K562 (cell line): Measurements from ENCODE around the gene NKX1-2.

Experiments used
- ZNF407 ChIP-seq: fragments of 450-650 bp; IDR thresholded peaks from 2 replicates; pipeline ENCODE4 v1.6.1; 2016; ENCODE audit warnings: low read depth
- TF ChIP-seq, protein P1 (sequence below): sonication (generic); formaldehyde crosslinking; IDR thresholded peaks from 2 replicates; pipeline ENCODE4 v1.8.1; 2022; ENCODE audit warnings: missing genetic modification reagents

DNA sequence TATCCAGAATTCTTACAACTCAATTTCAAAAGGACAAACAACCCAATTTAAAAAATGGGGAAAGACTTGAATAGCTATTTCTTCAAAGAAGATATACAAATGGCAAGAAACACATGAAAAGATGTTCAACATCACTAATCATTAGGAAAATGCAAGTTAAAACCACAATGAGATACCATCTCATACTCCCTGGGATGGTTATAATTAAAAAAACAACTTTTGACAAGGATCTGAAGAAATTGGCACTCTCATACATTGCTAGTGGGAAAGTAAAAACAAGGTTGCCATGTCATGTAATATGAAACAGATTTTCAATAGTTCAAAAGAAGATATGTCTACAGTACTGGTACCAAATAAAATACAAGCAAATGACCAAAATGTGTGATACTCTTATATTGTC is 40.1 kb downstream of the NKX1-2 start:
- TF ChIP-seq ZNF407 = no peak
- TF ChIP-seq, protein P1, sequence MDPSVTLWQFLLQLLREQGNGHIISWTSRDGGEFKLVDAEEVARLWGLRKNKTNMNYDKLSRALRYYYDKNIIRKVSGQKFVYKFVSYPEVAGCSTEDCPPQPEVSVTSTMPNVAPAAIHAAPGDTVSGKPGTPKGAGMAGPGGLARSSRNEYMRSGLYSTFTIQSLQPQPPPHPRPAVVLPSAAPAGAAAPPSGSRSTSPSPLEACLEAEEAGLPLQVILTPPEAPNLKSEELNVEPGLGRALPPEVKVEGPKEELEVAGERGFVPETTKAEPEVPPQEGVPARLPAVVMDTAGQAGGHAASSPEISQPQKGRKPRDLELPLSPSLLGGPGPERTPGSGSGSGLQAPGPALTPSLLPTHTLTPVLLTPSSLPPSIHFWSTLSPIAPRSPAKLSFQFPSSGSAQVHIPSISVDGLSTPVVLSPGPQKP (CRISPR knock-in tag) = no peak
